SK-N-SH (cell line): ENCODE measurements around the gene B4GALNT1. TPM values are rescaled to one million over a fixed set of nuclear protein-coding genes. Genes with fewer than 3 reads are reported as not detected.

Experiments
- CTCF ChIA-PET: fragments of 300-600, 350-600 bp; formaldehyde crosslinking; extraction: SDS; loops from one replicate; lab custom pipeline; 2021; lab: Yijun Ruan, JAX
- POLR2A ChIA-PET: fragments of 350-600 bp; sonication (Branson Sonifier 250); formaldehyde crosslinking; extraction: SDS; loops from one replicate; lab custom pipeline; 2020; ENCODE audit warnings: antibody characterized with exemption, inconsistent platforms; lab: Yijun Ruan, JAX
- DNase-seq: peaks from one replicate; pipeline ENCODE4 v3.0.0; 2012
- H2AFZ ChIP-seq: fragments of 200-600 bp; sonication (generic); 2 replicates; pipeline ENCODE4 v1.8.1; 2016; ENCODE audit warnings: antibody characterized with exemption, mild to moderate bottlenecking, low read depth
- H3F3A ChIP-seq: fragments of 200-600 bp; sonication (generic); replicated peaks from 2 replicates; pipeline ENCODE3; 2016; ENCODE audit warnings: antibody characterized with exemption, mild to moderate bottlenecking; ENCODE audit not compliant: insufficient read depth
- H3K27ac ChIP-seq, 2 experiments: fragments of 200-500 bp in 1 of 2; fragments of 200-600 bp in 1 of 2; sonication (Bioruptor generic) in 1 of 2; sonication (generic), shearing (Covaris generic) in 1 of 2; 2 replicates each; pipeline versions ENCODE4 v1.5.1 to v1.6.1; 2014 to 2016; ENCODE audit warnings: low read depth in 2 of 2, inconsistent platforms in 1 of 2, low read length in 1 of 2, mild to moderate bottlenecking in 1 of 2, mixed read lengths in 1 of 2
- H3K27me3 ChIP-seq: fragments of 200-600 bp; sonication (generic), shearing (Covaris generic); 2 replicates; pipeline ENCODE4 v1.6.1; 2016; ENCODE audit warnings: mixed run types; ENCODE audit not compliant: insufficient read depth
- H3K36me3 ChIP-seq, 2 experiments: fragments of 200-500 bp in 1 of 2; fragments of 200-600 bp in 1 of 2; sonication (Bioruptor generic) in 1 of 2; sonication (generic) in 1 of 2; replicated peaks in 1 of 2; 2 replicates each; pipeline versions ENCODE3 to v1.5.1; 2014 to 2016; ENCODE audit warnings: low read length in 1 of 2, mild to moderate bottlenecking in 1 of 2; ENCODE audit not compliant: insufficient read depth in 2 of 2, control insufficient read depth in 1 of 2
- H3K4me1 ChIP-seq, 2 experiments: fragments of 200-500 bp in 1 of 2; fragments of 200-600 bp in 1 of 2; sonication (Bioruptor generic) in 1 of 2; sonication (generic), shearing (Covaris generic) in 1 of 2; 2 replicates each; pipeline versions ENCODE4 v1.5.1 to v1.6.1; 2014 to 2016; ENCODE audit warnings: low read depth in 1 of 2, low read length in 1 of 2, mixed run types in 1 of 2; ENCODE audit not compliant: insufficient read depth in 2 of 2, control insufficient read depth in 1 of 2
- H3K4me2 ChIP-seq: fragments of 200-600 bp; sonication (generic), shearing (Covaris generic); 2 replicates; pipeline ENCODE4 v1.6.1; 2017; ENCODE audit warnings: mixed run types
- H3K4me3 ChIP-seq, 2 experiments: fragments of 200-500 bp in 1 of 2; fragments of 200-600 bp in 1 of 2; sonication (Bioruptor generic) in 1 of 2; sonication (generic), shearing (Covaris generic) in 1 of 2; 2 replicates each; pipeline versions ENCODE4 v1.5.1 to v1.8.1; 2014 to 2016; ENCODE audit warnings: low read depth in 2 of 2, inconsistent platforms in 1 of 2, low read length in 1 of 2, mild to moderate bottlenecking in 1 of 2, mixed read lengths in 1 of 2, moderate library complexity in 1 of 2
- H3K79me2 ChIP-seq: fragments of 200-600 bp; sonication (generic); 2 replicates; pipeline ENCODE4 v1.8.1; 2017; ENCODE audit warnings: mild to moderate bottlenecking; ENCODE audit not compliant: insufficient read depth
- H3K9ac ChIP-seq: fragments of 200-600 bp; sonication (generic); 2 replicates; pipeline ENCODE4 v1.6.1; 2017; ENCODE audit warnings: mixed run types
- H3K9me2 ChIP-seq: fragments of 200-600 bp; sonication (generic); 2 replicates; pipeline ENCODE4 v1.6.1; 2017; ENCODE audit warnings: mixed run types
- H3K9me3 ChIP-seq: fragments of 200-600 bp; sonication (generic); 2 replicates; pipeline ENCODE4 v1.6.1; 2017; ENCODE audit warnings: mixed run types, mild to moderate bottlenecking, moderate library complexity
- H4K20me1 ChIP-seq: fragments of 200-600 bp; sonication (generic); 2 replicates; pipeline ENCODE4 v1.6.1; 2017; ENCODE audit warnings: mild to moderate bottlenecking, mixed run types; ENCODE audit not compliant: insufficient read depth
- CHD2 ChIP-seq: fragments of 150-350 bp; IDR thresholded peaks from 2 replicates; pipeline ENCODE4 v1.6.1; 2018; ENCODE audit warnings: low read length; ENCODE audit not compliant: partially characterized antibody
- JUND ChIP-seq: IDR thresholded peaks from 2 replicates; pipeline ENCODE4 v1.4.0; 2012
- MAX ChIP-seq: IDR thresholded peaks from 2 replicates; pipeline ENCODE4 v1.4.0; 2012; ENCODE audit warnings: low read depth
- NRF1 ChIP-seq: IDR thresholded peaks from 2 replicates; pipeline ENCODE4 v1.6.1; 2012; ENCODE audit warnings: low read depth, mild to moderate bottlenecking, low read length
- POLR2AphosphoS5 ChIP-seq: IDR thresholded peaks from 2 replicates; pipeline ENCODE4 v1.6.1; 2012; ENCODE audit warnings: low read depth, low read length
- RFX5 ChIP-seq: IDR thresholded peaks from 2 replicates; pipeline ENCODE4 v1.6.1; 2012; ENCODE audit warnings: mild to moderate bottlenecking, improper control_type of control experiment, low read length
- SIN3A ChIP-seq: IDR thresholded peaks from 2 replicates; pipeline ENCODE4 v1.6.1; 2012; ENCODE audit warnings: low read depth, mild to moderate bottlenecking, low read length, moderate library complexity, borderline replicate concordance
- USF1 ChIP-seq: IDR thresholded peaks from 2 replicates; pipeline ENCODE4 v1.4.0; 2012; ENCODE audit warnings: low read depth, borderline replicate concordance
- USF2 ChIP-seq: fragments of 150-350 bp; IDR thresholded peaks from 2 replicates; pipeline ENCODE4 v1.6.1; 2017; ENCODE audit warnings: antibody characterized with exemption, low read length, low read depth, borderline replicate concordance
- YY1 ChIP-seq: IDR thresholded peaks from 2 replicates; pipeline ENCODE4 v1.4.0; 2012; ENCODE audit warnings: low read depth, mild to moderate bottlenecking
- ZBTB33 ChIP-seq: IDR thresholded peaks from 2 replicates; pipeline ENCODE4 v1.4.0; 2012; ENCODE audit warnings: low read depth, borderline replicate concordance
- WGBS: methylation state at CpG from one replicate; pipeline ENCODE4 v1.1.6; 2017; ENCODE audit warnings: low lambda C conversion rate; 5-methylcytosine and 5-hydroxymethylcytosine counted together
- polyA plus RNA-seq, 3 experiments: library from polyadenylated mRNA; depleted of rRNA; stranded (reverse); fragments of >200 nt; gene quantifications; 2 replicates each; pipeline ENCODE4 v1.2.3, GENCODE V29; 2012

Gene B4GALNT1
- polyA plus RNA-seq, 1 of the 3 experiments (the other 2 are of a cell fraction): 5.3 TPM

- Histone ChIP-seq H2AFZ (peak within 1 kb of the TSS; percentile 99), H3K9me3 (no peaks in the 10 kb centered on the region), H3F3A (peaks cover 6% of the 10 kb centered on the region), H3K4me1 (peaks cover 9 to 17% of the 10 kb centered on the region in 2 experiments; a peak in 3 of 4 replicates), H3K4me2 (peak within 1 kb of the TSS; percentile 77), H3K36me3 (peaks cover 9 to 54% of the 10 kb centered on the region in 2 experiments), H3K4me3 (peak within 1 kb of the TSS; percentile 86 to 91), H3K27me3 (no peaks in the 10 kb centered on the region), H4K20me1 (no peaks in the 10 kb centered on the region), H3K27ac (peak within 1 kb of the TSS; percentile 61 to 97), H3K9me2 (no peaks in the 10 kb centered on the region), H3K79me2 (peaks cover 6% of the 10 kb centered on the region; the same call in 1 of the 2 replicates), H3K9ac (peak within 1 kb of the TSS; percentile 96)
- peak; percentile 84 for DNase-seq
- WGBS: 10% methylated on average over 11 of the region's 36 CpGs
- POLR2A ChIA-PET: interaction anchor here (0.7 to 1.7 kb wide), 6 partner anchors 8 to 75 kb away, joined by 3 to 7 read pairs (median 3); partner anchors contain the start of gene PIP4K2C
- CTCF ChIA-PET: interaction anchor here (0.8 to 7.6 kb wide), 9 partner anchors 11 to 29 kb away, joined by 3 to 65 read pairs (median 6); partner anchors contain the start of genes B4GALNT1 and PIP4K2C
- TF ChIP-seq RFX5: peak; percentile 12; the same call in 1 of the 2 replicates
- 0 out of 2 replicates have a peak, but pooled peaks have one; percentile 43 for TF ChIP-seq MAX
- TF ChIP-seq NRF1: no peak
- TF ChIP-seq USF1: peak; percentile 92
- TF ChIP-seq YY1: peak; percentile 90
- TF ChIP-seq ZBTB33: no peak
- peak; percentile 22 for TF ChIP-seq CHD2
- TF ChIP-seq SIN3A: 0 out of 2 replicates have a peak, but pooled peaks have one; percentile 4
- TF ChIP-seq USF2: no peak
- no peak for TF ChIP-seq JUND
- TF ChIP-seq POLR2AphosphoS5: no peak
Observed at GRCh38 chr12:57604454-57604991, 28.5 kb downstream of the B4GALNT1 start, which contains the start of gene DTX3. TSS of gene DTX3 (plus strand) at chr12:57604824. CDS start at chr12:57606518, 1,694 bp downstream.
